Keratinocyte (primary cell): ENCODE measurements around the gene CTTN. TPM values are rescaled to one million over a fixed set of nuclear protein-coding genes. Genes with fewer than 3 reads are reported as not detected.

Experiments
- DNase-seq: peaks from one replicate; pipeline ENCODE4 v3.0.0-alpha.2; 2011; ENCODE audit warnings: low read depth, missing footprints, low spot score
- FAIRE-seq: peaks from 2 replicates; lab custom pipeline; 2011; peaks lifted over from hg19 to GRCh38; lab: Jason Lieb, UNC
- H2AFZ ChIP-seq: 2 replicates; pipeline ENCODE4 v1.6.0; 2012; ENCODE audit warnings: low read length, control low read depth, inconsistent platforms; ENCODE audit not compliant: control insufficient read depth
- H3K27ac ChIP-seq: 2 replicates; pipeline ENCODE4 v1.5.1; 2011; ENCODE audit warnings: low read length; ENCODE audit not compliant: control insufficient read depth, insufficient read depth
- H3K27me3 ChIP-seq: 3 replicates; pipeline ENCODE4 v1.6.0; 2011; ENCODE audit warnings: low read length; ENCODE audit not compliant: control insufficient read depth, insufficient read depth; ENCODE audit errors: extremely low read depth
- H3K36me3 ChIP-seq, 2 experiments: 2 replicates in 1 of 2; 3 replicates in 1 of 2; pipeline ENCODE4 v1.5.1; 2011; ENCODE audit warnings: low read length in 2 of 2, mild to moderate bottlenecking in 1 of 2; ENCODE audit not compliant: control insufficient read depth in 2 of 2, insufficient read depth in 2 of 2; ENCODE audit errors: extremely low read depth in 1 of 2
- H3K4me1 ChIP-seq: 3 replicates; pipeline ENCODE4 v1.5.1; 2011; ENCODE audit warnings: low read length; ENCODE audit not compliant: control insufficient read depth, insufficient read depth; ENCODE audit errors: extremely low read depth
- H3K4me2 ChIP-seq: 3 replicates; pipeline ENCODE4 v1.6.0; 2011; ENCODE audit warnings: low read depth, low read length; ENCODE audit not compliant: control insufficient read depth, insufficient read depth; ENCODE audit errors: extremely low read depth
- H3K4me3 ChIP-seq, 3 experiments: fragments of 200-600 bp in 1 of 3; sonication (generic) in 1 of 3; 2 replicates in 2 of 3; 3 replicates in 1 of 3; pipeline ENCODE4 v1.5.1; 2011 to 2016; ENCODE audit warnings: low read length in 3 of 3, mild to moderate bottlenecking in 3 of 3, control low read depth in 2 of 3, inconsistent platforms in 1 of 3, low read depth in 1 of 3, mixed read lengths in 1 of 3, mixed run types in 1 of 3, moderate library complexity in 1 of 3; ENCODE audit not compliant: control insufficient read depth in 2 of 3, insufficient read depth in 2 of 3; ENCODE audit errors: extremely low read depth in 1 of 3
- H3K79me2 ChIP-seq: 2 replicates; pipeline ENCODE4 v1.6.0; 2012; ENCODE audit warnings: low read length; ENCODE audit not compliant: control insufficient read depth, insufficient read depth
- H3K9ac ChIP-seq: 3 replicates; pipeline ENCODE4 v1.6.0; 2011; ENCODE audit warnings: low read length; ENCODE audit not compliant: control insufficient read depth, insufficient read depth; ENCODE audit errors: extremely low read depth
- H3K9me1 ChIP-seq: 3 replicates; pipeline ENCODE4 v1.6.0; 2011; ENCODE audit warnings: low read length; ENCODE audit not compliant: control insufficient read depth, insufficient read depth; ENCODE audit errors: extremely low read depth
- H3K9me3 ChIP-seq: 2 replicates; pipeline ENCODE4 v1.5.1; 2012; ENCODE audit warnings: low read depth, low read length; ENCODE audit not compliant: control insufficient read depth
- H4K20me1 ChIP-seq: 3 replicates; pipeline ENCODE4 v1.6.0; 2011; ENCODE audit warnings: low read length; ENCODE audit not compliant: control insufficient read depth, insufficient read depth; ENCODE audit errors: extremely low read depth
- EZH2 ChIP-seq: IDR thresholded peaks from one replicate; pipeline ENCODE4 v1.6.1; 2012; ENCODE audit warnings: inconsistent platforms, mild to moderate bottlenecking, low read length, moderate library complexity
- dilution Hi-C: fragments of 300-500 bp; cut with MboI; formaldehyde crosslinking; loops from one replicate; pipeline ENCODE4 v1.7.0; 2020; ENCODE audit warnings: low sequenced_read_pairs; ENCODE audit not compliant: extremely low pct_ligation_motif_present
- polyA plus RNA-seq, 5 experiments: library from polyadenylated mRNA; depleted of rRNA in 3 of 5; stranded (reverse) in 3 of 5; stranded (forward) in 1 of 5; unstranded in 1 of 5; fragments of >200 nt; gene quantifications; 1 replicate in 1 of 5; 2 replicates in 3 of 5; 3 replicates in 1 of 5; pipeline versions ENCODE4 v1.2.1 to v1.2.3, GENCODE V29; 2011 to 2012; ENCODE audit warnings: missing spikeins in 2 of 5, low read depth in 1 of 5, low replicate concordance in 1 of 5
- TF ChIP-seq, protein P1 (sequence below), 3 experiments: IDR thresholded peaks in 1 of 3; conservative IDR thresholded peaks in 1 of 3; optimal IDR thresholded peaks in 1 of 3; 2 replicates in 2 of 3; 3 replicates in 1 of 3; pipeline versions ENCODE3 to v1.5.1; 2011; ENCODE audit warnings: low read length in 3 of 3, mild to moderate bottlenecking in 3 of 3, moderate library complexity in 2 of 3, control low read depth in 1 of 3, inconsistent platforms in 1 of 3; ENCODE audit not compliant: insufficient read depth in 2 of 3; ENCODE audit errors: extremely low read depth in 1 of 3

CTTN gene
- polyA plus RNA-seq, 1 donor (not counting 4 experiments of a cell fraction or from before 2014, with no cell fraction given) = 184 TPM

DNA sequence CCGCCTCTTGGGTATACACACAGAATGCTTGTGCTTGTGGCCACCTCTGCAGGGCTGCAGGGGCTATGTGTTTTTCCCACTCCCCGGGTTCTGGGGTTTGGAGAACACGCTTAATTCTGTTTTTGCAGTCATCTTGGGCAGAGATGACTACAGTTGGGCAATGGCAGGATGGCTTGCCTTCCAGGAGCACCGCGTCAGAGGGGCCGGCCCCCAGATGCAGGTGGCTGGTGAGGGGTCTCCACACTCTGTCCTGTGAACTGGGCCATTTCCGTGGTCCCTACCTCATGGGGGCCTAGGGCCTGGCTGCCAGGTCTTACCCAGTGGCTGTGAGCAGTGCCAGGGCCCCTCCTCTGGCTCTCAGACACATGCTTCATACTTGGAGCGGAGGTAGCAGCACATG, 68.3 kb downstream of the CTTN start:
- dilution Hi-C loops = no loop called here
- Histone ChIP-seq H3K9me1 (no peaks in the 10 kb centered on the region), H3K9ac (no peak overlapping the region), H3K27ac (no peak overlapping the region), H3K4me1 (no peaks in the 10 kb centered on the region), H3K4me3 (no peak overlapping the region), H3K36me3 (no peaks in the 10 kb centered on the region), H2AFZ (no peak overlapping the region), H3K27me3 (no peaks in the 10 kb centered on the region), H3K4me2 (no peak overlapping the region), H4K20me1 (no peaks in the 10 kb centered on the region), H3K9me3 (peaks cover 2% of the 10 kb centered on the region), H3K79me2 (no peaks in the 10 kb centered on the region)
- DNase-seq (no peak), FAIRE-seq (no peak)
- TF ChIP-seq, protein P1, sequence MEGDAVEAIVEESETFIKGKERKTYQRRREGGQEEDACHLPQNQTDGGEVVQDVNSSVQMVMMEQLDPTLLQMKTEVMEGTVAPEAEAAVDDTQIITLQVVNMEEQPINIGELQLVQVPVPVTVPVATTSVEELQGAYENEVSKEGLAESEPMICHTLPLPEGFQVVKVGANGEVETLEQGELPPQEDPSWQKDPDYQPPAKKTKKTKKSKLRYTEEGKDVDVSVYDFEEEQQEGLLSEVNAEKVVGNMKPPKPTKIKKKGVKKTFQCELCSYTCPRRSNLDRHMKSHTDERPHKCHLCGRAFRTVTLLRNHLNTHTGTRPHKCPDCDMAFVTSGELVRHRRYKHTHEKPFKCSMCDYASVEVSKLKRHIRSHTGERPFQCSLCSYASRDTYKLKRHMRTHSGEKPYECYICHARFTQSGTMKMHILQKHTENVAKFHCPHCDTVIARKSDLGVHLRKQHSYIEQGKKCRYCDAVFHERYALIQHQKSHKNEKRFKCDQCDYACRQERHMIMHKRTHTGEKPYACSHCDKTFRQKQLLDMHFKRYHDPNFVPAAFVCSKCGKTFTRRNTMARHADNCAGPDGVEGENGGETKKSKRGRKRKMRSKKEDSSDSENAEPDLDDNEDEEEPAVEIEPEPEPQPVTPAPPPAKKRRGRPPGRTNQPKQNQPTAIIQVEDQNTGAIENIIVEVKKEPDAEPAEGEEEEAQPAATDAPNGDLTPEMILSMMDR (optimal IDR thresholded peaks at IDR 0.05 in 1 of 3, IDR thresholded peaks at IDR 0.05 in 1 of 3, conservative IDR thresholded peaks at IDR 0.05 in 1 of 3; ENCODE audit: extremely low read depth in 1 of 3, insufficient read depth in 2 of 3, low read length in 3 of 3) = no peak
- no peak for TF ChIP-seq EZH2

DNA sequence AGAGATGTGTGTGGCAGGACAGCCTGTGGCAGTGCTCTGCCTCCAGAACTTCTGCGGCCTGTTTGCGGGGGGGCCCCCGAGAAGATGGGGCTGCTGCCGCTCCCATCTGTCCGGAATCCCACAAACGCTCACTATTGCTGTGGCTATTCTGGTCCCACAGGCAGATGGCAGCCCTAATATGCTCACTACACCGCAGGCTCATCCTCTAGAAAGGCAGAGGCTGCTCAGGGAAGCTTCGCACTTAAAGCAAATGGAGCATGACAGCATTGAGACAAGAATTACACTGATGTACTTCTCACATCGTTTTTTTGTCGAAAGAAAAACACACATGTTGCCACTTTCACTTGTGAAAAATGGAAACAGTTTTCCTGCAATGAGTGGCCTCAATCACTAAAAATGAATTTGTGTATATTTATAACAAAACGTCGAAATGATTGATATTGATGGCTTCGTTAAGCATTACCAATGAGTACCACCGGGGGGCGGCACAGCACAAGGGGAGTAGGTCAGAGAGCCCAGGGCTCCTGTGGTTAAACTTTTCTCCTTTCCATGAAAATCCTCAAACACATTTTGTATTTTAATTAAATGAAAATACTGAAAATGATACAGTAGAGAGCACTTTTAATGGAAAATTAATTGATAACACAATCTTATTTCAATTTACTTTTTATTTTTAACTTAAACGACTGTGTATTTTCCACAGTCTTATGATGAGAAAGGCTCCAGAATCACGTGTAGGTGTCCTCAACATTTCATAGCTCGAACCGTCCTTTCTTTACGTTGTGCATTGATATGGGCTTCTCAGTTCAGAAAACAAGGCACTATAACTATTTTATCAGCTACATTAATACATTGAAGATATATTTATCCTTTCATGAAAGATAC, 69.1 kb downstream of the CTTN start:
- Histone ChIP-seq H3K27me3 (no peaks in the 10 kb centered on the region), H3K9ac (no peak overlapping the region), H3K27ac (no peak overlapping the region), H3K4me2 (no peak overlapping the region), H3K79me2 (no peaks in the 10 kb centered on the region), H4K20me1 (no peaks in the 10 kb centered on the region), H2AFZ (no peak overlapping the region), H3K4me3 (no peak overlapping the region), H3K4me1 (no peaks in the 10 kb centered on the region), H3K9me3 (peaks cover 2% of the 10 kb centered on the region), H3K9me1 (no peaks in the 10 kb centered on the region), H3K36me3 (no peaks in the 10 kb centered on the region)
- TF ChIP-seq, protein P1 (optimal IDR thresholded peaks at IDR 0.05 in 1 of 3, IDR thresholded peaks at IDR 0.05 in 1 of 3, conservative IDR thresholded peaks at IDR 0.05 in 1 of 3; ENCODE audit: extremely low read depth in 1 of 3, insufficient read depth in 2 of 3, low read length in 3 of 3) = peak; percentile 76 to 82 (median 79)
- TF ChIP-seq EZH2 = no peak
- FAIRE-seq (no peak), DNase-seq (no peak)
- dilution Hi-C loops = no loop called here
